ENCODE measurements around the gene BFSP2. TPM values are rescaled to one million over a fixed set of nuclear protein-coding genes. Genes with fewer than 3 reads are reported as not detected.
A peak's percentile ranks its signal among the peaks of the same experiment; 100 is the strongest.

Gene BFSP2
- total RNA-seq, 1 donor from 2014 or later: not detected

DNA sequence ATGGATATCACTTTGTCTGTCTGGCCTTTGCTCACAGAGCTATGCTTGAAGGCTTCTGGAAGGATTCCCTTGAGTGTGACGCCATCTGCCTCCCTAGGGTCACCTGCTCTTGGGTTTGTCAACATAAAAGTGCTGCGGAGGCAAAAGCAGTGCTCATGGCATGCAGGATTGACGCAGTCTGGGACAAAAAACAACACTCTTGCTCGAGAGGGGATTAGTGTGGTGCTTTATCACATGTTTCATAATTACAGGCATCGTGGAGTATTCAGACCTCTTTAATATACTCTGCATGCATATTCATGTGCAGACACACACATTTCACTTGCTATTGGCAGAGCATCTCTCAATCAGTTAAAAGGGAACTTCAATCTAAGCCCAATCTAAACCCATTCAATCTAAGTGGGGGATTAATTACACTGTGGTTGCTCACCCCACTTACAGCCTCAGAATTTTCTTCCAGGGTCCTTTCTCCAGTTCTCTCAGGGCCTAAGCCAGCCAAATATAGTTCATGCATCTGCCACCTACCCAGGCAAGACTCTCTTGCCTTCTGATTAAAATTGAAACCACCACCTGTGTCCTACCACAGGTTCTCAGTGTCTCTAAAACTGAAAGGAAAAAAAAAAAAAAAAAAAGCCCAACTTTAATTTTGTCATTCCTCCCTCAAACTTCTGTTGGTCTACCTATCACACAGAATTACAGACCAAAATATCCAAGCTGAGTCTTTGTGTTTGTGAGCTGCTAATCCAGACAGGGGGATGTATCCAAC lies 75.6 kb downstream of the BFSP2 start:
- TF ChIP-seq CTCF (conservative IDR thresholded peaks at IDR 0.05): no peak
- peaks cover 16% of the 10 kb centered on the region for H3K27me3 Mint-ChIP-seq
- DNase-seq (ENCODE audit: extremely low spot score, unreplicated experiment): no peak
- no peaks in the 10 kb centered on the region for H3K36me3 Mint-ChIP-seq
- H3K9me3 Mint-ChIP-seq: no peaks in the 10 kb centered on the region
- H3K4me3 Mint-ChIP-seq: no peak overlapping the region
- peaks cover 46% of the 10 kb centered on the region for H3K4me1 Mint-ChIP-seq (ENCODE audit: unreplicated experiment)
- peak overlapping the region; percentile 24 for H3K27ac Mint-ChIP-seq

- H3K4me1 Mint-ChIP-seq (ENCODE audit: unreplicated experiment): peaks cover 42% of the 10 kb centered on the region
- no peaks in the 10 kb centered on the region for H3K9me3 Mint-ChIP-seq
- H3K27ac Mint-ChIP-seq: peak overlapping the region; percentile 46
- H3K27me3 Mint-ChIP-seq: peaks cover 4% of the 10 kb centered on the region
- H3K4me3 Mint-ChIP-seq: no peak overlapping the region
- TF ChIP-seq CTCF (conservative IDR thresholded peaks at IDR 0.05): no peak
- no peak for DNase-seq (ENCODE audit: extremely low spot score, unreplicated experiment)
- H3K36me3 Mint-ChIP-seq: no peaks in the 10 kb centered on the region
These were observed 77.1 kb downstream of the BFSP2 start for GRCh38 chr3:133476971-133477375.

- TF ChIP-seq CTCF (conservative IDR thresholded peaks at IDR 0.05): no peak
- DNase-seq (ENCODE audit: extremely low spot score, unreplicated experiment): no peak
These were observed 77.6 kb downstream of the BFSP2 start for GRCh38 chr3:133477487-133477886.

GRCh38 chr3:133478624-133479023 lies 78.8 kb downstream of the BFSP2 start:
- no peaks in the 10 kb centered on the region for H3K36me3 Mint-ChIP-seq
- H3K4me1 Mint-ChIP-seq (ENCODE audit: unreplicated experiment): peaks cover 38% of the 10 kb centered on the region
- H3K4me3 Mint-ChIP-seq: peak overlapping the region; percentile 11
- H3K27ac Mint-ChIP-seq: no peak overlapping the region
- no peak for DNase-seq (ENCODE audit: extremely low spot score, unreplicated experiment)
- H3K27me3 Mint-ChIP-seq: no peaks in the 10 kb centered on the region
- TF ChIP-seq CTCF (conservative IDR thresholded peaks at IDR 0.05): no peak
- H3K9me3 Mint-ChIP-seq: no peaks in the 10 kb centered on the region

More at GRCh38 chr3:133477487-133477886, 77.6 kb downstream of the BFSP2 start:
- no peaks in the 10 kb centered on the region for H3K9me3 Mint-ChIP-seq
- peaks cover 42% of the 10 kb centered on the region for H3K4me1 Mint-ChIP-seq (ENCODE audit: unreplicated experiment)
- no peak overlapping the region for H3K27ac Mint-ChIP-seq
- H3K4me3 Mint-ChIP-seq: no peak overlapping the region
- H3K27me3 Mint-ChIP-seq: no peaks in the 10 kb centered on the region
- no peaks in the 10 kb centered on the region for H3K36me3 Mint-ChIP-seq

DNA sequence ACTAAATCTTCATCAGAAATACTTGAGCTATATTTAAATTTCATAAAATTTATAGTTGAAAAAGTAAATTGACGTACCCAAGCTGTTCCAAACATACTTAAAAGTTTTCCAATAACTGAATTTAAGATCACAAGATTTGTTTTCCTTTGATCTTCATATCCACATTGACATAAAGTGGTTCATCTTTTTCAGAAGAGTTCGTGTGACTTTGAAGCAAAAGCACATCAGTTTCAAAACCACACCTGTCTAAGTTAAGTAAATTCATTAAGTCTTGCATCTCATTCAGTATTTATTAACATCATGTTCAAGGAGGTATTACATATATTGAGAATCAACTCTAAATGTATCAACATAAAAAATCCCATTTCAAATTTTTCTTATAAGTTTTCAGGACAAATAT lies 79.5 kb downstream of the BFSP2 start:
- H3K4me3 Mint-ChIP-seq: no peak overlapping the region
- H3K27ac Mint-ChIP-seq: no peak overlapping the region
- no peak for TF ChIP-seq CTCF (conservative IDR thresholded peaks at IDR 0.05)
- H3K36me3 Mint-ChIP-seq: no peaks in the 10 kb centered on the region
- no peaks in the 10 kb centered on the region for H3K9me3 Mint-ChIP-seq
- H3K4me1 Mint-ChIP-seq (ENCODE audit: unreplicated experiment): peaks cover 33% of the 10 kb centered on the region
- DNase-seq (ENCODE audit: extremely low spot score, unreplicated experiment): no peak
- H3K27me3 Mint-ChIP-seq: no peaks in the 10 kb centered on the region

Data from type B pancreatic cell (in vitro differentiated cells).